Measurements from ENCODE around the gene ZFYVE28.

Gene ZFYVE28

DNA sequence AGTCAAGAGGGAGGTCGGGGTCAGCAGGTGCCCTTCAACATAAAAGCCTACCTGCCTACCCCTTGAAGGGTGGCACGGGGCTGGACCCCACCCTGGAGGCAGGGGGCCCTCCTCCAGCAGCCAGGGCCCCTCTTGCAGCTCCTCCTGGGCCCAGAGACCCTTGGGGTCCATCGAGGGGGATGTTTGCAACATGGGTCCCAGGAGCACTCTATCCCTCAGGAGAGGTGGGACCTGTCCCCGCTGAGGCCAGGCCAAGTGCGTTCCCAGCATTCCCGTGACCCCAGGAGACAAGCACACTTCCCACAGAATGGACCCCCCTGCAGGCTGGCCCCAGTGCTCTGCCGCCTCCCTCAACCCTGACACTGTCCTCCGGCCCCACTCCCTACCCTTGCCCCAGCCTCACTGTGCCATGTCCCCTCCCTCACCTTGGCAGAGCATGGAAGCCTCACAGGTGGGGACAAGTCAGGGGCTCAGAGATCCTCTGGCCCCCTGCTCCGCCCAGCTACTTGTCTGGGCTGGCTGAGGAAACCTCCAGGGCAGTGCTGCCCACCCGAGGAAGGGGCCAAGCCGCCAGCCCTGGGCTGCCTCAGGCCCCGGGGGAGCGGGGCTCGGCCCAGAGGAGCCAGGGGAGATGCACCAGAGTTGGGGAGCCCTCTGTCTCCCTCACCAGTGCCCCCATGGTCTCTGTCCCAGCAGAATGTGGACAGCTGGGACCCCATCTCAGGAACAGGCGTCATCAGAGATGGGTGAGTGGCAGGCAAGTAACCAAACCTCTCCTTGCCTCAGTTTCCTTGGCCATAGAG lies 158.7 kb downstream of the ZFYVE28 start:
- no peak for DNase-seq (ENCODE audit: low spot score)

- DNase-seq (ENCODE audit: low spot score): no peak
Observed at GRCh38 chr4:2259036-2259540, 159.4 kb downstream of the ZFYVE28 start.

DNA sequence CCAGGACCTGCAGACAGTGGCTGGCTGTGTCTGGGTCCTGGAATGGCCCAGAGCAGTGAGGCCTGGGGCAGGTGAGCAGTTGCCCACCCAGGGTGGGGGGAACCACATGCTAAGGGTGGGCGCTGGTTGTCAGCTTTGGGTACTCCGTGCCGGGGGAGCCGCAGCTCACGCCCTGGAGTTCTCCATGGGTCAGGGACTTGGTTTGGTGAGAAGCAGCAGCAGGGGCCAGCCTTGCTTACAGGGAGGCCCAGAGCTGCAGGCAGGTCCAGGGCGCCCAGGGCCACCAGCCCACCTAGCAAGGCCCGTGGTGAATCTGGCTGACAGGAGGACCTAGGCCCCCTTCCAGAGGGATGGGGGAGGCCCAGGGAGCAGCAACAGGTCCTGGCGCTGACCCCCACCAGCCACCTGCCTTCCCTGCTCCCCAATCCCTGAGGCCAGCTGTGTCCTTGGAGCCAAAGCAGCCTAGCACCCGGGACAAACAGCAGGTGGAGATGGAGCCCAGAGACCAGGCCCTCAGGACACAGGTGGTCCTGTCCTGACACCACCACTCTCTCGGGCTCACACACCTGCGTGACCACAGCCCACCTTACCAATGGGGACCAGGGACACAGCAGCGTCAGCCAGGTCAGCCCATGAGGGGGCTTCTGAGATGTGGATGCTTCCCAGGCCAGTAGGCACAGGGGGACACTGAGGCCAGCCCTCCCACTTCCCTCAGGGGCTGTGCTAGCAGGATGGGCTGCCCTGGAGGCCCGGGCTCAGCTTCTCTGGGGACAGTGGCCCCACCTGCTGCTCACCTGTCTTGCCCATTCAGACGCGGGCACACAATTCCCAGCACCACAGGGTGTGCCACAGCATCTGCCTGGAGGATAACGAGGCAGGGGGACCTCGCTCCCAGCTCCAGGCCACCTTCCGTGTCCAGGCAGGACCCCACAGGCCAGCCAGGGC lies 160.1 kb downstream of the ZFYVE28 start:
- no peak for DNase-seq (ENCODE audit: low spot score)

DNA sequence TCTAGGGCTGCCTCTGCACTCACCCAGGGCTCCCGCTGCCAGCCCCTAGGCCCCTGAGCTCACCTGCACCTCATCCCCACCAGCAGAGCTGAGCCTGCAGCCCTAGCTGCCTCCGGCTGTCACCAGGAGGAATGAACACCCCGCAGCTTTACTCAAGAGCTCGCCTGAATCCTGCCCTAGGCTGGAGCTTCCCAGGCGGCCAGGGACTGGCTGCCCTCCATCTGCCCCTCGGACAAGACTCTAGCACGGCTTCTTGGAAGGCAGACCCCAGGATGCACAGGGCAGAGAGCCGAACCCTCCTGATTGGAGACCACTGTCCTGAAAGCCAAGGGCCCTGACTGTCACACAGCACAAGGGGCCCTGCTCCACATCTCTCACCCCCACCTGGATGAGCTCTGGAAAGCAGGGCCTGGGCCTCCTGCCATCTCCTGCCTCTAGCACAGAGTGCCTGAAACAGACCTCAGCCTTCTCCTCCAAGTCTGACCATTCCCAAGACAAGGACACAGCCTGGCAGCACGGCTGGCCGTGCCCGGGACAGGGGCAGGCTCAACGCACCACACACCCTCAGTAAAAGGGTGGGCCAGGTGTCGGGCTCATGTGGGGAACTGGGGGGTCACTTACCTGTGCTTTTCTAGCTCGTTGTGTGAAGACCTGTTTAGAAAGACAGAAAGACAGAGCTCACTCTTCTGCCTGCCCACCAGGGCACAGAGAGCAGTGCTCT lies 160.9 kb downstream of the ZFYVE28 start:
- no peak for DNase-seq (ENCODE audit: low spot score)

GRCh38 chr4:2256781-2257191 lies 161.7 kb downstream of the ZFYVE28 start:
- no peak for DNase-seq (ENCODE audit: low spot score)

GRCh38 chr4:2256156-2256731 lies 162.2 kb downstream of the ZFYVE28 start:
- DNase-seq (ENCODE audit: low spot score): no peak

GRCh38 chr4:2255501-2256155 lies 162.8 kb downstream of the ZFYVE28 start:
- no peak for DNase-seq (ENCODE audit: low spot score)

DNA sequence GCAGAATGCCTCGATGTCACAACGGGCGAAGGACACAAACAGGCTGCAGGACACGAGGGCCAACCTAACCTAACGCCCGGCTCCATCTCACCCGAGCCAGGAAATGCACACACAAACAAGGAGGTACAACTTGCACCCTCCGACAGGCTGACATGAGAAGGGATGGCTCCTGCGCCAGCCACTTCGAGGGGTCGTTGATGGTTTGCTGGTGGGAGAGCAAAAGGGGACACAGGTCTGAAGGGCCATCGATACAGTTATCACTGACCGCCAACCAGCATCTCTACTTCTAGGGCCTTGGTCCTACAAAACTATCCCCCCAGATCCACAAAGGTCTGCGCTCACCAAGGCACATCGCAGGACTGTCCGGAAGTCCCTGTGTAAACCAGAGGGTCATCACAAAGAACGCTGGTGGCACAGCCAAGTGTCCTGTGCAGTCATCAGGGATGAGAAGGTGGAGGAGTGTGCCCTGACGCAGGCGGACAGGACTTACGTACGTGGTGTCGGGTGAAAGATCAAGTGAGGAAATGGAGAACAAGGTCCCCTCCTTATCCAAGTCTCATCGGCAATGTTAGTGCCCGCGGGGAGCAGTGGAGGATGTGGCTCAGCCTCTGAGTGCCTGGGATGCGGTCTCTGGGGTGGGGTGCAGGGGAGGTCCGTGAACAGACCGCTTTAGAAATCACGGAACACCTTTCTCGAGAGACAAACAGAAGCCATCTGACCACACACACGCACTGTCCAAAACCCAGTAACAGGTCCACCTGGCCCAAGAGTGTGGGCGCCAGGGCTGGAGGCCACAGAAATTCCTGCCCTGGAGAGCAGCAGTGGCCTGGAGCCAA lies 163.6 kb downstream of the ZFYVE28 start:
- DNase-seq (ENCODE audit: low spot score): no peak

- DNase-seq (ENCODE audit: low spot score): no peak
Observed at GRCh38 chr4:2253160-2254084, 165.0 kb downstream of the ZFYVE28 start.

DNA sequence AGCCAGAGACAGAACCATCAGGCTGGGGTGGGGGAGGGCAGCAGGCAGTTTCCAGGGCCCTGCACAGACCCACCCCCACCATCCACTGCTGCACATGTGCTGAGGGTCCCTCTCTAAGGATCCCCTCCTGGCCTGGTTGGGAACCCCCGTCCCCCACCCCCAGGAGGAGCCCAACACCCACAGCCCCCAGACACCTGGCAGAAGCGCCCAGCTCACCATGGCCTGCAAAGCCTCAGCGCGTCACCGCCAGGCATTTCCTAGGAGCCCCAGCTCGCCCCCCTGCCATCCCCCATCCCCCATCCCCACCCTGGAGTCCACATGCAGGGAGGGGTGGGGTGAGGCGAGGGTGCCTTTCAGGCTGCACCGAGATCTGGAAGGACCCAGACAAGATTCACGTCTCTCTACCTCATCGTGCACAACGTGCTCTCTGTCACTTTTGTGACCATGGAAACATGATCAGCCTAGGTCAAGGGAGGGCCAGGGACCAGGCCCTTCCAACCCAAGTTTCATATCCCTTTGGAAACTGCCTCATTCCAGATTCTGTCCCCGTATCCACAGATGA lies 165.8 kb downstream of the ZFYVE28 start:
- no peak for DNase-seq (ENCODE audit: low spot score)

- no peak for DNase-seq (ENCODE audit: low spot score)
Observed at GRCh38 chr4:2251795-2252529, 166.5 kb downstream of the ZFYVE28 start.

- no peak for DNase-seq (ENCODE audit: low spot score)
Observed at GRCh38 chr4:2251073-2251794, 167.2 kb downstream of the ZFYVE28 start.

DNA sequence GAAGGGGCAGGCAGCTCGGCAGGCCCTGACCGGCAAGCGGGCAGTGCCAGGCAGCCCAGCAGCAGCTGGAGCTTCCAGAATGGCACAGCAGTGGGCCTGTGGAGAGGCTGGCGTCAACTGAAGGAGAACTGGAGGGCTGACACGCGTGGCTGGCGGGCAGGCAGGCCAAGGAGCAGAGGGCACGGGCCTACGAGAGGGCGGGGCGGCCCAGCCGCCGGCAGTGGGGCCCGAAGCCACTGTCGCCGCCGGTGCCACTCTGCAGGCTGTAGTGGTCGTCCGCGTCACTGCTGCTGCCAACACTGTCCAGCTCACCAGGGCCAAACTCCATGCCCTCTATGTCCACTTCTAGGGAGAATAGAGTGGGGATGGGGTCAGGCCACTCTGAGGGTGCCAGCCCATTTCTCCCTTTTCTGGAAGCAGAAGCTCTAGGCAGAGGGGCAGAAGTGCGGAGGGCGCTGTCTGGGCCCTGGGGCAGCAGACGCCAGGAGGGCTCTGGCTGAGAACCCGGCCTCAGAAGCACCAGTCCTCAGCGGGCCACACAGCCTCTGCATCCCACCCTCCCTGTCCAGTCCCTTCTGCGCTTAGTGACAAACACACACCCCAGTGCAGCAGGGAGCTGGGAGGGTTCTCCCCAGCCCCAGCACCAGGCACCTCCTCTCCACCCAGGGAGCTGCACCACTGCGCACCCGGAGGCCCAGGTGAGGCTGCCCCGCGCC lies 167.9 kb downstream of the ZFYVE28 start:
- DNase-seq (ENCODE audit: low spot score): no peak

DNA sequence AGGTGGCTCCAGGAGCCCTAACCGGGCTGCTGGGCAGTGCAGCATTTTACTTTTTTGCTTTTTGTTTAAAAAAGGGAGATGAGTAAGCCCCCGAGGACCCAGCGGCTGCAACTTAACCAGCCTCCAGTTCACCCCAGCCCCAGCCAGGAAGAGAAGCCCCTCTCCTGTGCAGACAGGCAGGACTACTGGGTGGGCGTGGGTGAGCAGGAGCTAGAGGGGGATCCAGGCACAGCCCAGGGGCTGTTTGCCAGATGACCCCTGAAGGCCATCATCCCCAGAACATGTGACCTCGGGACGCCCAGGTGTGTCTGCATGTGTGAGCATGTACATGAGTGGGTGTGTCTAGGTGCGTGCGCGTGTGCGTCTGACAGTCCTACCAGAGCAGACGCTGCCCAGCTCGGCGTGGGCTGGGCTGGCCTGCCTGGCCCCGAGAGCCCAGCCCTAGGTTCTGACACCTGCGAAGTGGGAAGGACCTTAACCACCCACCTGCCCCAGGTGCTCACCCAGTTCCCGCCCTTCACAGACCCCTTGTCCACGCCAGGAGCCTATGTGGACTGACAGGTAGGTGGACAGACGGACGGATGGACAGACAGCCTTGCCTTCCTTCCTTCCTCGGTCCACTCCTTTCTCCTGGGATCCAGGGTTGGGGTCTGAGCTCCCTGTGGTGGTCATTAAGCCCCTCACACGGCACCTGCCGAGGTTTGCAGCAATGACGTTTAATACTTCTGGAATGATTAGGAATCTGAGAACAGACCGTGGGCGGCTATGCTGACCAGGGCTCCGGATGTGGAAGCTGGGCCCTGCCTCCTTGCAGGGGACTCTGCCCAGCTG lies 168.7 kb downstream of the ZFYVE28 start:
- no peak for DNase-seq (ENCODE audit: low spot score)

DNA sequence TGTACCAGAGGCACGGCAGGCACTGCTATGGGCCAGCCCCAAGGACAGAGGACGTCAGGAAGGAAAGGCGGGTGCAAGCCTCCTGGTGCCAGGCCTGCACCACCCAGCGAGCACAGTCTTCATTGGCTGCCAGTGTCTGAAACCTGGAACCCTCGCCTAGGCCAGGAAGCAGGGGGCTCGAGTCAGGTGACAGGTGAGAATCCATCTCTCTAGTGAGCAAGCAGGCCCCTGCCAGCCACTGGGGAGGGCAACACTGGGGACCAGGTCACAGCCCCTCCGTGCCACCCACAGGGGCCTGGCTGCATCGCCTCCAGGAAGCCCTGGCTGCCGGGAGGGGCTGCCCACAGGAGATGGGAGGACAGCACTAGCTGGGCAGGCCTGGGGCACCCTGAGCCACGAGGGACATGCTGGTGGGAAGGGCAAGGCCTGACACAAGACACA lies 169.6 kb downstream of the ZFYVE28 start:
- DNase-seq (ENCODE audit: low spot score): no peak

All from kidney tubule cell (primary cell).